Thyroid gland (tissue), 4 donors: ENCODE results near the gene EI24. TPM values are rescaled to one million over a fixed set of nuclear protein-coding genes. Genes with fewer than 3 reads are reported as not detected.

Source experiments
- DNase-seq, 2 donors: peaks; one replicate each; pipeline ENCODE4 v3.0.0-alpha.2; 2019
- H3K27ac ChIP-seq, 3 donors: fragments of 200-600 bp; sonication (generic); 1 replicate in 2 of 3; 2 replicates in 1 of 3; pipeline ENCODE4 v1.5.1; 2016 to 2019; ENCODE audit warnings: mild to moderate bottlenecking in 1 of 3, moderate library complexity in 1 of 3
- H3K27me3 ChIP-seq: fragments of 200-600 bp; sonication (generic); one replicate; pipeline ENCODE4 v1.5.1; 2019
- H3K36me3 ChIP-seq, 2 donors: fragments of 200-600 bp; sonication (generic); one replicate each; pipeline ENCODE4 v1.5.1; 2016 to 2019
- H3K4me1 ChIP-seq, 2 donors: fragments of 200-600 bp; sonication (generic); one replicate each; pipeline ENCODE4 v1.5.1; 2017 to 2019
- H3K4me3 ChIP-seq, 3 donors: fragments of 200-600 bp; sonication (generic); replicated peaks in 1 of 3; 1 replicate in 2 of 3; 2 replicates in 1 of 3; pipeline ENCODE4 v1.5.1; 2016; ENCODE audit warnings: mild to moderate bottlenecking in 1 of 3
- H3K9me3 ChIP-seq: fragments of 200-600 bp; sonication (generic); one replicate; pipeline ENCODE4 v1.5.1; 2017
- POLR2A ChIP-seq, 2 donors: fragments of 450-650 bp; IDR thresholded peaks; one replicate each; pipeline ENCODE4 v1.6.1; 2017; ENCODE audit warnings: antibody characterized with exemption in 2 of 2, mild to moderate bottlenecking in 2 of 2, moderate library complexity in 1 of 2
- WGBS, 2 donors: methylation state at CpG; one replicate each; pipeline ENCODE4 v1.1.5; 2017; 5-methylcytosine and 5-hydroxymethylcytosine counted together
- intact Hi-C: fragments of 100-400 bp; cut with DNase I; formaldehyde crosslinking; loops from one replicate; pipeline ENCODE4 v1.15.1; 2023
- total RNA-seq, 4 donors: library from RNA; depleted of rRNA; stranded (reverse); fragments of >200 nt; gene quantifications; one replicate each; pipeline ENCODE4 v1.2.3, GENCODE V29; 2016
- TF ChIP-seq, protein P1 (sequence below), 6 experiments: fragments of 200-600 bp in 3 of 6; fragments of 450-650 bp in 3 of 6; sonication (generic) in 3 of 6; IDR thresholded peaks; one replicate each; pipeline ENCODE4 v1.5.1; 2016 to 2019; ENCODE audit warnings: antibody characterized with exemption in 6 of 6, mild to moderate bottlenecking in 2 of 6, inconsistent platforms in 1 of 6, moderate library complexity in 1 of 6

Gene EI24
- total RNA-seq, 4 donors from 2014 or later = 35.7 to 75.8 (median 52.8) TPM

DNA sequence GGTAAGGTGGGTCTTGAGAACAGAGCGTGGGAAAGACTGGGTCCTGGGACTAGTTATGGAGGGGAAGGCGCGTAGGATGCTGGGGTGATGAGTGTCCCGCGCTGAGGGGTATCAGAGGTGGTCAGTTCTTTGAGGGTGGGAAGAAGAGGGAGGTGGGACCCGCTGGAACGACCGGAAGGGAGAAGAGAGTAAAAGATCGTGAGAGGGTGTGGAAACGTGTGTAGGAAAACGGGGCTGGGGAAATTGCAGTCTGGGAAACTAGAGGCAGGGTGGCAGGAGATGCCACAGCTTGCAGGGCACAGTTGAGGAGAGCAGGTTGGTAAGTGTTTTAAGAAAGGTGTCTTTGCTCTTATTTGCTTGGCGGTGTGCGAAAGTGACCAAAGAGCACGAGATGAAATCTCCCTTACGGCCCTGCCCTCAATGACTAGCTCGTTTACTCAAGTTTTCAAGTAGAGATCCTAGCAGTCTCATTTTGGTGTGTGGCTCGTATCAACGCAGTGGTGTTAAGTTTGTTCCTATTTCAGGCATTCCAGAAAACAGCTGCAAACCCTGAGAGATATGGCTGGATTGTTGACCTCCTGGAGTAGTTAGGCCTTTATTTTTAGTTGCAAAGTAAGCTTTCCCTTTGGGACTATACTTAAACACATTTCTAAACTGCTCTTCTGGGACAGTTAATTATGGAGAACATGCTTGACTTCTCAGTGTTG, 24.0 kb downstream of the EI24 start:
- H3K27me3 ChIP-seq = no peaks in the 10 kb centered on the region
- intact Hi-C loops = no loop called here
- H3K27ac ChIP-seq = peak overlapping the region; percentile 58 to 67 (median 63)
- peak overlapping the region; percentile 38 to 95 (median 79) for H3K4me3 ChIP-seq
- TF ChIP-seq, protein P1, sequence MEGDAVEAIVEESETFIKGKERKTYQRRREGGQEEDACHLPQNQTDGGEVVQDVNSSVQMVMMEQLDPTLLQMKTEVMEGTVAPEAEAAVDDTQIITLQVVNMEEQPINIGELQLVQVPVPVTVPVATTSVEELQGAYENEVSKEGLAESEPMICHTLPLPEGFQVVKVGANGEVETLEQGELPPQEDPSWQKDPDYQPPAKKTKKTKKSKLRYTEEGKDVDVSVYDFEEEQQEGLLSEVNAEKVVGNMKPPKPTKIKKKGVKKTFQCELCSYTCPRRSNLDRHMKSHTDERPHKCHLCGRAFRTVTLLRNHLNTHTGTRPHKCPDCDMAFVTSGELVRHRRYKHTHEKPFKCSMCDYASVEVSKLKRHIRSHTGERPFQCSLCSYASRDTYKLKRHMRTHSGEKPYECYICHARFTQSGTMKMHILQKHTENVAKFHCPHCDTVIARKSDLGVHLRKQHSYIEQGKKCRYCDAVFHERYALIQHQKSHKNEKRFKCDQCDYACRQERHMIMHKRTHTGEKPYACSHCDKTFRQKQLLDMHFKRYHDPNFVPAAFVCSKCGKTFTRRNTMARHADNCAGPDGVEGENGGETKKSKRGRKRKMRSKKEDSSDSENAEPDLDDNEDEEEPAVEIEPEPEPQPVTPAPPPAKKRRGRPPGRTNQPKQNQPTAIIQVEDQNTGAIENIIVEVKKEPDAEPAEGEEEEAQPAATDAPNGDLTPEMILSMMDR (IDR thresholded peaks at IDR 0.05) = no peak
- TF ChIP-seq POLR2A (IDR thresholded peaks at IDR 0.05) = no peak
- DNase-seq = peak in 1 of 2 donors; percentile 15
- 0 to 1% methylated on average over 18 of the region's 18 CpGs for WGBS, 2 donors
- peaks cover 11 to 18% of the 10 kb centered on the region in 2 donors for H3K4me1 ChIP-seq
- H3K9me3 ChIP-seq = no peaks in the 10 kb centered on the region
- H3K36me3 ChIP-seq = peaks cover 10 to 11% of the 10 kb centered on the region in 2 donors

DNA sequence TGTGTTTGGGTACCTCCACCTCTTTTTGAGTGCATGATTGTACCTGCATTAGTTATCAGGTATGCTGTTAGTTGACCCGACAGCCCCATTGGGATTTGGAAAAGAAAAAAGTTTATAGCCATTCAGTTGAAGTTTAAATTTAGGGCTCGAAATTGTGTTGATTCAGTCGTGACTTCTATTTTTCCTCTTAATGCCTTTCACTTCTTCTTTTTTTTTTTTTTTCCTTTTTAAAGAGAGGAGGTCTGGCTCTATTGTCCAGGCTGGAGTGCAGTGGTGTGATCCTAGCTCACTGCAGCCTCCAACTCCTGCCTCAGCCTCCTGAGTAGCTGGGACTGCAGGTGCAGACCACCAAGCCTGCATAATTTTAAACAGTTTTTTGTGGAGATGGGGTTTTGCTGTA, 25.7 kb downstream of the EI24 start:
- no peak overlapping the region for H3K27ac ChIP-seq
- no peak overlapping the region for H3K4me3 ChIP-seq
- TF ChIP-seq POLR2A (IDR thresholded peaks at IDR 0.05) = no peak
- TF ChIP-seq, protein P1 (IDR thresholded peaks at IDR 0.05) = no peak
- H3K9me3 ChIP-seq = no peaks in the 10 kb centered on the region
- no peaks in the 10 kb centered on the region for H3K27me3 ChIP-seq
- DNase-seq = no peak
- intact Hi-C loops = no loop called here
- peaks cover 18 to 24% of the 10 kb centered on the region in 2 donors for H3K36me3 ChIP-seq
- H3K4me1 ChIP-seq = peaks cover 11 to 18% of the 10 kb centered on the region in 2 donors
- 61 to 88% methylated on average over 3 of the region's 3 CpGs for WGBS, 2 donors

DNA sequence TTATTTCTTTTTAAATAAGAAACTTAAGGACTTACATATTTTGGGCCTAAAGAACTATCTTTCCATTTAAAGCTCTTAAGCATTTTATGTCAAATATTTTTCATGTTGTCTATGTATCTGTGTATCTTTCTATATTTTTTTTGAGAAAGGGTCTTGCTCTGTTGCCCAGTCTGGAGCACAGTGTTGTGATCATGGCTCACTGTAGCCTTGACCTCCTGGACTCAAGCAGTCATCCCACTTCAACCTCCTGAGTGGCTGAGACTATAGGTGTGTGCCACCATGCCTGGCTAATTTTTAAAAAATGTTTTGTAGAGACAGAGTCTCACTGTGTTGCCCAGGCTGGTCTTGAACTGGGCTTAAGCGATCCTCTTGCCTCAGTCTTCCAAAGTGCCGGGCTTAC, 31.4 kb downstream of the EI24 start:
- 87 to 100% methylated on average over 2 of the region's 2 CpGs for WGBS, 2 donors
- Histone ChIP-seq H3K27me3 (no peaks in the 10 kb centered on the region), H3K27ac (no peak overlapping the region), H3K36me3 (peaks cover 61 to 73% of the 10 kb centered on the region in 2 donors), H3K4me3 (no peak overlapping the region), H3K9me3 (no peaks in the 10 kb centered on the region), H3K4me1 (no peaks in the 10 kb centered on the region)
- DNase-seq = no peak
- TF ChIP-seq POLR2A (IDR thresholded peaks at IDR 0.05) = no peak
- TF ChIP-seq, protein P1 (IDR thresholded peaks at IDR 0.05) = no peak
- intact Hi-C loops = no loop called here

DNA sequence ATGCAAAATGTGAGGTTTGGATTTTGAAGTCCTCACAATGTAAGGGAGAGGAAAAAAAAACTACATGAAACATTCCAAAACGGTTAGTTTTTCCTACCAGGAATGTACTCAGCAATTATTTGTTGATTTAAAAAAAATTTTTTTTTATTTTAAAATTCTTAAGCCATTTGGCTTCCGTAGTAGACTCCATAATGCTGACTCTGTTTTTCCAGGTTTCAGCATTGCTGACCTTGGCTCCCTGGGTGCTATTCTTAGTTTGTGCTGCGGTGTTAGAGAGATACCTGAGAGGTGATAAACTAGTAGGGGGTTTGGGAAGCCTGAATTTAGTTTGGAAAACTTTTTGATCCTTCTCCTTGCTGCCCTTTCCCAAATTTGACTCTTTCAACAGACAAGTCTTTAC, 33.9 kb downstream of the EI24 start:
- intact Hi-C loops = no loop called here
- H3K4me3 ChIP-seq = no peak overlapping the region
- H3K9me3 ChIP-seq = no peaks in the 10 kb centered on the region
- TF ChIP-seq POLR2A (IDR thresholded peaks at IDR 0.05) = no peak
- TF ChIP-seq, protein P1 (IDR thresholded peaks at IDR 0.05) = no peak
- H3K27ac ChIP-seq = no peak overlapping the region
- no peaks in the 10 kb centered on the region for H3K27me3 ChIP-seq
- no peaks in the 10 kb centered on the region for H3K4me1 ChIP-seq
- 88 to 90% methylated on average over 3 of the region's 3 CpGs for WGBS, 2 donors
- H3K36me3 ChIP-seq = peaks cover 75 to 89% of the 10 kb centered on the region in 2 donors
- no peak for DNase-seq

DNA sequence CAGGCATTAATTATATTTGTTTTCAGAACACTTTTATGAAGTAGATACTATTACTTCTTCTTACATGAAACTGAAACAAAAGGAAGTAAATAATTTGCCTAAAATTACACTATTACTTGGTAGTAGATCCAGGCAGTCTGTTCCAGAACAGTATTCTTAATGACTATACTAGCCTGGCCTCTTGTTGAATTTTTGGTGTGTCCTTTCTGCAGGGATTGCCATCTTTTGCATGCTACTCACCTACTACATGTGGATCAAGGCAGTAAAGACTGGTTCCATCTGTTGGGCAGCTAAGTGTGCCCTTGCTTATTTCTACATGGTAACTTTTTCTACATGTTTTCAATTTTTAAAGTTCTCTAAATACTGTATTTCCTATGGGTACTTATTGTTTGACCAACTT, 36.1 kb downstream of the EI24 start:
- no peak overlapping the region for H3K27ac ChIP-seq
- H3K27me3 ChIP-seq = no peaks in the 10 kb centered on the region
- intact Hi-C loops = no loop called here
- H3K9me3 ChIP-seq = no peaks in the 10 kb centered on the region
- no peak for DNase-seq
- H3K4me3 ChIP-seq = no peak overlapping the region
- H3K36me3 ChIP-seq = peaks cover 79 to 99% of the 10 kb centered on the region in 2 donors
- TF ChIP-seq, protein P1 (IDR thresholded peaks at IDR 0.05) = no peak
- TF ChIP-seq POLR2A (IDR thresholded peaks at IDR 0.05) = no peak
- no peaks in the 10 kb centered on the region for H3K4me1 ChIP-seq
